ENCODE measurements around the gene NOP10.

The NOP10 gene

DNA sequence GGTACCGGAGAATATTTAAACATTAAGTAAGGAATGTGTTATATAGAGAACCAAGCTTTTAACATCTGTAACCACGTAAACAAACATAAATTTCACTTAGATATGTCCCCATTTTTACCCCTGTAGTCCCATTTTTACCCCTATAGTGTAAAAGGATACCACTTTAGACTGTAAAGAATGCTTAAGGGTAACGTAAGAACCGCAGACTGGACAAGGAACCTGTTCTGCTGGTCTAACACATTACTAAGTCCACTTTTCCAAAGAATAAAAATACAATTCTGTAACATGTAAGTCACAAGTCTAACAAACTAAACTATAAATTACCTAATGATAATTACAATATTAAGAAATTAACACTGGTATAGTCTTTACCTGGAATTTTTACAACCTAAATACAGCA lies 8.3 kb downstream of the NOP10 start:
- in situ Hi-C loops (cut with HindIII; ENCODE audit: low sequenced_read_pairs) = no loop called here

DNA sequence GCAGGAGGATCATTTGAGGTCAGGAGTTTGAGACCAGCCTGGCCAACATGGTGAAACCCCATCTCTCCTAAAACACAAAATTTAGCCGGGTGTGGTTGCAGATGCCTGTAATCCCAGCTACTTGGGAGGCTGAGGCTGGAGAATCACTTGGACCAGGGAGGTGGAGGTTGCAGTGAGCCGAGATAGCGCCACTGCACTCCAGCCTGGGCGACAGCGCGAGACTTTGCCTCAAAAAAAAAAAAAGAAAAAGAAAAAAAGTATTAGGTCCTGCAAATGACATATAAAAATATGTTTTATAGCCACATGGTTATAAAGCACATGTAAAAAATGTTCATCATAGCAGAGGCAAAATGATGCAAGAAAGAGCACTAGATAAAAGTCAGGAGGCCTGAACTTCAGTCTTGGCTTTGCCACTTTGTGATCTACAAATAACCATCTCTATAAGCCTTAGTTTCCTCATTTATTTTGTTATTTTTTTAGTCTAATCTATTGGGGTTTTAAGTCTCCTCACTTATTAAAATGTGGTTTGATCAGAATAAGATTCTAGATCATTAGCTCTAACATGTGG lies 10.3 kb downstream of the NOP10 start:
- in situ Hi-C loops (cut with HindIII; ENCODE audit: low sequenced_read_pairs) = no loop called here

DNA sequence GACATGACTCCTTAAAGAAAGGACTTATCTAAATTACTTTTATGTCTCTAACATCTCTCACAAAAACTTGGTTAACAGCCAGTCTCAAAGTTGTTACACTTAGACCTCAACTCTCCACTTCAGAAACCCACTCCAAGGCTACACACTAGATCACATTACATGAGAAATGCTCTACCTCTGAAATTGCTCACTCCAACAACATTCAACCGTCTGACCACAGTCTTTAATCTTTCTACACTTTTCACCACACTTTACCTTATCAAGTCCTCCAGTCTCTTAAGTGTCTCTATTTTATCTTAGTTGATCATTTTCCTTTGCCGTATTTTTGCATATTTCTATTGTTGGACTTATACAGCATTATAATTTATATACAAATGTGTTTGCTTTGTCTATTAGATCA lies 11.1 kb downstream of the NOP10 start:
- in situ Hi-C loops (cut with HindIII; ENCODE audit: low sequenced_read_pairs) = no loop called here

DNA sequence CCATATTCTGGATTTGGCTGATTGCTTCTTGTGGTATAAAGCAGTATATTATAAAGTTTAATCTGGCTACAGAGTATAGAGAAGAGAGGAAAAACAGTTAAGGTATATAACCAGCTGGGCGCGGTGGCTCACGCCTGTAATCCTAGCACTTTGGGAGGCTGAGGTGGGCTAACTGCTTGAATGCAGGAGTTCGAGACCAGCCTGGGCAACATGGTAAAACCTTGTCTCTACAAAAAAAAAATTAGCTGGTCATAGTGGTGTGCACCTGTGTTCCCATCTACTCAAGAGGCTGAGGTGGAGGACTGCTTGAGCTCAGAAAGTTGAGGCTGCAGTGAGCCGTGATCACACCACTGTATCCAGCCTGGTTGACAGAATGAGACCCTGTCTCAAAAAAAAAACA lies 12.7 kb downstream of the NOP10 start:
- in situ Hi-C loops (cut with HindIII; ENCODE audit: low sequenced_read_pairs) = no loop called here

DNA sequence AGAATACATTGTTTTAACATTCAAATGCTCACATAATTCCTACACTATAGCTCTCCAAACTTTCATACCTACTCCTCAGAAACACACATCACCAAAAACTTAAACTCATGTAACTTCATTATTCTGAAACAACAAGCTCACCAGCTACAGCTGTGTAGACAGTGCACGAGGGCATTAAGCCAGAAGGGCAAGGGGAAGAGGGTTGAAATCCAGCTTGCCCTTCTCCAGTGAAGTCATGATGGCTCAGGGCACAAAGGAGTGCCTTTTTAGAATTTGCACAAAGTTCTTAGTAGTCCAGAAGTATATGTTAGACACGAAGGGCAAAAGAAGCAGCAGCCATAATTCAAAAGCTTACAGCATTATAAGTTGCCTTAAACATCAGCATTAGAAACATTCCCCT lies 13.9 kb downstream of the NOP10 start:
- in situ Hi-C loops (cut with HindIII; ENCODE audit: low sequenced_read_pairs) = no loop called here

DNA sequence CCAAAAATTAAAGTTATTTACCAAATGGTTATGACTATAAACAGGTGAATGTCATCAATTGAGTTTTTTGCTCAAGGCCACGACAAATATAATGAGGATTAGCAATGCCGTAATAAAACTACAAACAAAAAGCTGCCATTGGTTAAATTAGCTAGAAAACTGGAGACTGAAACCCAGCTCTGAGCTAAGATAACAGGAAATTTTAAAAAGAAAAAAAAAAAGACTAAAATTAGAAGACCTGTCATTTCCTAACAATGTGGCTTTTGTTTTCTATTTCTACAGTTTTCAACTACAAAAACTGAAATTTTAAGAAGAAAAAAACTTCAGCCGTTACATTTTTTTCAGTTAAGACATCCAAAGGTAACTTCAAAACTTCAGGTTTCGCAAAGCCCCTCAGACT lies 15.0 kb downstream of the NOP10 start:
- in situ Hi-C loops (cut with HindIII; ENCODE audit: low sequenced_read_pairs) = no loop called here

DNA sequence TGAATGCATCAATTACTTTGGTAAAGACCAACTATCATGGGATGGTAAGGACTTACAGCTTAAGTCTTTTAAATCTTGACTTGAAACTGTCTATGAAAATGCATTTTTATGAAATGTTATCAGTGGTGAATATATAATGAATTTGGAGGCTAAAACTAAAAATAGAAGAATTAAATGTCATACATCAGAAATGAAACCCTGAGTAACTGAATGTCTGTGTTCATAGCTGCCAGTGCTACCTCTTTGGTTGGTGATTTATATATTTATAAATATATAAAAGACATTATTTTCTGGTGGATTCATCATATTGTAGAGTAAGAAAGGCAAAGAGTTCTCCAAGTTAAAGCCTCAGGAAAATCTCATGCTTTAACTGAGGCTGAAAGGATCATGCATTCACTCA lies 17.6 kb downstream of the NOP10 start:
- in situ Hi-C loops (cut with HindIII; ENCODE audit: low sequenced_read_pairs) = no loop called here

DNA sequence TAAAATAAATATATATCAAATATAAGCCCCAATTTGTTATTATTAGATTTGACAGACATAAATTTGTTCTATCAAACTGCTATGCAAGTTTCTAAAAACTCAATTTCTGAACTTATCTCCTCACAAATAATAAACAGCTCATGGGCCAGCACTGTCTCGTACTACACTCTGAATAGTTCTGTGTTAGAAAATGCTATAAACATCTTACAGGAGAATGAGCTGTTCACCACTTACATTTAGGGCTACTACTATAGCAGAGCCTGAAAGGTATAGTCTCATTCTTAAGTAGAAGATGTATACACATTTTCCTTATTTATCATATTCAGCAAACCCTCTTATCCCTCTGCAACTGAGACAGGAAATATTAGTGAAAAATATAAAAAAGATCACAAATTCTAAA lies 18.0 kb downstream of the NOP10 start:
- in situ Hi-C loops (cut with HindIII; ENCODE audit: low sequenced_read_pairs) = no loop called here

DNA sequence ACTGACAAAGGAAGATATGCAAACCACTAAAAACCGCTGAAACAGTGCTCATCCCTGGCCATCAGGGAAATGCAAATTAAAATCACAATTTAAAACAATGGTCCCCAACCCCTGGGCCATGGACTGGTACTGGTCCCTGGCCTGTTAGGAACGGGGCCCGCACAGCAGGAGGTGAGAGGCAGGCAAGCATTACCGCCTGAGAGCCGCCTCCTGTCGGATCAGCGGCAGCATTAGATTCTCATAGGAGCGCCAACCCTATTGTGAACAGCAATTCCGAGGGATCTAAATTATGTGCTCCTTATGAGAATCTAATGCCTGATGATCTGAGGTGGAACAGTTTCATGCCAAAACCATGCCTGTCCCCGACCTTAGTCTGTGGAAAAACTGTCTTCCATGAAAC lies 19.7 kb downstream of the NOP10 start:
- in situ Hi-C loops (cut with HindIII; ENCODE audit: low sequenced_read_pairs) = no loop called here

DNA sequence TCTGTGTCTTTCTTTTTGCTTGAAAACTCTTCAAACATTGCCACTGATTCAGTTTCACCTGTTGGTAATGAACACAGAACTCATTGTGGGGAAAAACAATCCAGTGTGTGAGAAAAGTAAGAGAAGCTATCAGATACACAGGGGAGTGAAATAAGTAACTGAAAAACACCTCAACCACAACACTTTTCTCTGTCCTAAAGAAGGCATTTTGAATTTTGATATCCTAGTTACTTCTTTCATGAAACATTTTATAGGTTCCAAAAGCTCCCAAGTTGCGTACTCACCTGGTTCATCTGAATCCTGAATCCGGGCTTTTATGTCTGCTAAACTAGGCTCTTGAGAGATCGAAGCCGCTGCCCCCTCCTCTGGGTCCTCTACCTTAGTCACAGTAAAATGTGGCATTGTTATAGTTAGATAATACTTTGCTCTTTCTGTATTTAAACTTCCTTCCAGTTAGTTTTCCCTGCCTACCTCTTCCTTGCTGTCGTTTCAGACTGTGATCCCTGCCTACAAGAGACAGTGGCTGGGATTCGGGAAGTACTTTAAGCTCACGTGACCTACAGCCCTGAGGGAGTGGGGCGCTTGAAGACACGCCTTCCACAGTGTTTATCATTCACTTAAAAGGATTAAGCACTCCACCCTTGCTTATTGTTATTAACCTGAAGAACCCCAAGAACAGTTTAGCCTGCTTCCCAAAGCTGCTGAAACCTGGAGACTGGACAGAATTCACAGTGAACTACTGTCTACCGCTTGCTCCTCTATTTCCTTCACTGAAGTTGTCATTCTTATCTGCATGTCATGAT lies 24.5 kb downstream of the NOP10 start:
- in situ Hi-C loops (cut with HindIII; ENCODE audit: low sequenced_read_pairs) = no loop called here

DNA sequence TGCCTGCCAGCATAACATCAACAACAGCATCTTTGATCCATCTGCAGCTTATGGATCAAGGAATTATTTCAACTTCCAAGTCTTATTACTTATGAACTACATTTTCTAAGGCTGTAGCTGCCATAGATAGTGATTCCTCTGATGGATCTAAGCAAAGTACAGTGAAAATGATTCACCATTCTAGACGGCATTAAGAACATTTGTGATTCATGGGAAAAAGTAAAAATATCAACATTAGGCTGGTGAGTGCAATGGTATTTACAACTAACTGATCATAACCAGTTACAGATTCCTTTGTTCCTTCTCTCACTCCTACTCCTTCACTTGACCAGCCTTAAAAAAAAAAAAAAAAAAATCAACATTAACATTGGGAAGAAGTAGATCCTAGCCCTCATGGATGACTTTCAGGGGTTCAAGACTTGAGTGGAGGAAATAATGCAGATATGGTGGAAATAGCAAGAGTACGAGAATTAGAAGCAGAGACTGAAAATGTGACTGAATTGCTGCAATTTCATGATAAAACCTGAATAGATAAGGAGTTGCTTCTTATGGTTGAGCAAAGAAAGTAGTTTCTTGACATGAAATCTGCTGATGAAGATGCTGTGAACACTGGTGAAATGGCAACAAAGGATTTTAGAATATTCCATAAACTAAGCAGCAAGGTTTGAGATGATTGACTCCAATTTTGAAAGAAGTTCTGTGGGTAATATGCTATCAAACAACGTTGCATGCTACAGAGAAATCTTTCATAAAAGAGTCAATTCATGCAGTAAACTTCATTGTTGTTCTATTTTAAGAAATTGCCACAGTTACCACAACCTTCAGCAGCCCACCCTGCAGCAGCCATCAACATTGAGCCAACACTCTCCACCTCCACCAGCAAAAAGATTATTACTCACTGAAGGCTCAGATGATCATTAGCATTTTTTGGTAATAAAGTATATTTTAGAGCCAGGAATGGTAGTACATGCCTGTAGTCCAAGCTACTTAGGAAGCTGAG lies 28.1 kb downstream of the NOP10 start:
- in situ Hi-C loops (cut with HindIII; ENCODE audit: low sequenced_read_pairs) = no loop called here

DNA sequence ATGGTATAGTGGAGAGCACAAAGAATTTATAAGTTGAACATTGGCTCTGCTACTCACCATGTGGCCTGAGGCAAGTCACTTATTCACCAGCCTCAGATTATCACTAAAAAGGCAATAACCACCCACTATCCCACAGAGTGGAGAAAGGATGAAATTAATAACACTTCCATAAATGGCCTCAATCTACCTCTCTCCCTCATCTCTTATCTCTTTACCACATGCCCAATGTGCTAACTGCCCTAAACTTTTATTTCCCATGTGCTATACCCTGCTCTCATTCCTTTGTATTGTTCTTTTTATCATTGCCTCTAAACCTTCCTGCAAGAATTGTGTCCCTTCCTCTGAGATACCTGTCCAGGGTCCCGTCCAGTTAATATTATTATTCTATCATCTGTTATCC lies 31.4 kb downstream of the NOP10 start:
- in situ Hi-C loops (cut with HindIII; ENCODE audit: low sequenced_read_pairs) = no loop called here

DNA sequence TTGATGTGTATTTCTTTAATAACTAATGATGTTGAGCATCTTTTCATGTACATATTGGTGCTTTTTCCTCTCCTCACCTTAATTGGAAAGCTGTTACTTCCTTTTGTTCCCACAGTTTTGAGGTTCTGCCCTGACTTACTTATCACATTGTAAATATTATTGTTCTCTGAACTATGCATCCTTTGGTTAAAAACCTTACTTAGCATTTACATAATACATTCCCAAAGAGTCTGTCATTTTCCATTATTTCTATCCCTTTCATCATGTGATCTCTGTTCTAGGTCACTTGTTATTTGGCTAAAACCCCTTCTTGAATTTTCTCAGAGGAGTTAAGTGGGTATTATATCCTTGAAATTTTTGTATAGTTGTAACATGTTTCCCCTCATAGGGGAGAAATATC lies 38.3 kb downstream of the NOP10 start:
- in situ Hi-C loops (cut with HindIII; ENCODE audit: low sequenced_read_pairs) = no loop called here

DNA sequence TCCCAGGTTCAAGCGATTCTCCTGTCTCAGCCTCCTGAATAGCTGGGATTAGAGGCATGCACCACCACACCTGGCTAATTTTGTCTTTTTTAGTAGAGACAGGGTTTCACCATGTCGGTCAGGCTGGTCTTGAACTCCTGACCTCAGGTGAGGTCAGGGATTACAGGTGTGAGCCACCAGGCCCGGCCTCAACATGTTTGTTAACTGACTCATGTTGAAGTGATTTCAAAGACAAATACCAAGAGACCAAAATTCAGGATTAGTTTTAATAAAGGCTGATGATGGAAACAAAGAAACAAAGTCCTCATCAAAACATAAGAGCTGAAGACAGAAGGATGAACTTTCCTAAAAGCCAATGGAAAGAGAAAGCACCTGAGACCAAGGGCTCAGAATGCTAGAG lies 41.9 kb downstream of the NOP10 start:
- in situ Hi-C loops (cut with HindIII; ENCODE audit: low sequenced_read_pairs) = no loop called here

DNA sequence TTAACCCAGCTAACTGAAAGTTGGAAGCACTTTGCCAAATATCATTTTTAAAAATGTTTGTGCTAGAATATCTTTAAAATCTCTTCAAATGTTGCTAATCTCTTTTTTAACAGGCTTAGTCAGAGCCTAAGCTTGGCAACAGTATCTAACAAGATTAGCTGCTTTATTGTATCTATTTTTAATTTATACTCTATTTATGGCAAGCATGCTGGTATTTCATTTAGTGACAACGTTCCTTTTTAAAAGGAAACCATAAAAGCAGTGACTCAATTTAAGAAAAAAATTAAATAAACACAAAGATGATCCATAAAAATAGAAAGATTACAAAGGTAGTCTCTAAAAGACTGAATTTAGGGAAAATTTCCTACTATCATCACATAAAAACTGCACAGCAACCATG lies 45.9 kb downstream of the NOP10 start:
- in situ Hi-C loops (cut with HindIII; ENCODE audit: low sequenced_read_pairs) = no loop called here

DNA sequence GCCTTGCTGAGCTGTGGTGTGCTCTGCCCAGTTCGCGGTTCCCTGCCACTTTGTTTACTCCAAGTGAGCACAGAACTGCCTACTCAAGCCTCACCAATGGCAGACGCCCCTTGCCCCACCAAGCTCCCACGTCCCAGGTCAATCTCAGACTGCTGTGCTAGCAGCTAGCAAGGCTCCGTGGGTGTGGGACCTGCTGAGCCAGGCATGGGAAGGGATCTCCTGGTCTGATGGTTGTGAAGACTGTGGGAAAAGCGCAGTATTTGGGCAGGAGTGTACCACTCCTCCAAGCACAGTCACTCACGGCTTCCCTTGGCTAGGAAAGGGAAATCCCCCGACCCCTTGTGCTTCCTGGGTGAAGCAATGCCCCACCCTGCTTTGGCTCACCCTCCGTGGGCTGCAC lies 50.3 kb downstream of the NOP10 start:
- in situ Hi-C loops (cut with HindIII; ENCODE audit: low sequenced_read_pairs) = no loop called here

All from DLD1 (cell line).